ENCODE measurements around the gene GPR35.
"Not testable (repeated sequence)": the region's sequence is repeated elsewhere in the genome, so short reads cannot be mapped to it uniquely, and the experiment has no call there.

GPR35 gene

GRCh38 chr2:240664622-240665021 is 39.3 kb downstream of the GPR35 start:
- DNase-seq: no peak

- DNase-seq: no peak
Measured at GRCh38 chr2:240670402-240670801, 45.1 kb downstream of the GPR35 start.

GRCh38 chr2:240670950-240671349 is 45.7 kb downstream of the GPR35 start:
- no peak for DNase-seq

DNA sequence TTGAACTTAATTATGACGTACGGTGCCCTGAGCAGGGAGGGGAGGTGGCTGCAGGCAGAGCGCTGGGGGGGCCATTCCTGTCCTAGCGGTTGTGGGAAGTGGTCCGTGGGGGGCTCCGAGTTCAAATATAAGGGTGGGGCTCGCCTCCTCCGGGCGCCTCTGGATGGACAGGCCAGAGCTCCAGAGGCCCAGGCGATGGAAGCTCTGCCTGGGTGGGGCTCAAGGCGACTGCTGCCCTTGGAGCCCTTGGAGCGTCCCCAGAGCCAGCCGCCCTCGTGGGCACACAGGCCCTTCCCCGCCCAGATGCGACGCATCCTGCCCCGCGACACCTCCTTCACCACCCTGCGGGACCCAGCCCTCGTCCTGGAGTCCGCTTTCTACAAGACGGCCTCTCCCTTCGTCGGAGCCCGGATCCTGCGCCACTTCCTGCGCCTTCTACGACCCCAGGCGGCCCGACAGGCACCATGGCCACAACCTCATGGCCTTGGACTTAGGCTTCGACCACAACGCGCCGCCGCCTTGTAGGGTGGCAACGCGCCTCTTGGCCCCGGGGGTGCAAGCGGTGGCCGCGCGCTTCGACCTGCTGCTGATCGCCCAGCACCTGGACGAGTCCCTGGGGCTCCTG is 46.9 kb downstream of the GPR35 start:
- DNase-seq: no peak

DNA sequence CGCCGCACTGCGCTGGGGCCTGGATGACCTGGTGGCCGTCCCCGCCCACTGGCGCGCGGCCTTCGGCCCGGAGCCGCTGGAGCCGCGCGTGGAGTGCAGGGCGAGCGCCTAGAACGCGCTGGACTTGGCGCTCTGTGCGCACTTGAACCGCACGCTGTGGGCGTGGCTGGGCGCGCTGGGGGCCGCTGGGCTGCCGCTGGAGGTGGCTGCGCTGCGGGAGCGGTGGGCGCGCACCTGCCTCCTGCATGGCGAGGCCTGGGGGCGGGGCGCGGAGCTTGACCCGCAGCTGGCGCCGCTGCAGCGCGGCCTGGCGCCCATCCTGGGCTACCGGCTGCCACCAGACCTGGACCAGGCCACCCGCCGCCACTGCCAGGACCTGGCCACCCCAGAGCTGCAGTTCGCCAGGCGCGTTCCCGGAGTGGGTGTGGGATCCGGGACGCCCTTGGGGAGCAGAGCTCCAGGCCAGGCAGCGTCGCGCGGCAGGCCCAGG is 47.5 kb downstream of the GPR35 start:
- no peak for DNase-seq

GRCh38 chr2:240674461-240675184 is 49.3 kb downstream of the GPR35 start:
- not testable (repeated sequence) for DNase-seq

DNA sequence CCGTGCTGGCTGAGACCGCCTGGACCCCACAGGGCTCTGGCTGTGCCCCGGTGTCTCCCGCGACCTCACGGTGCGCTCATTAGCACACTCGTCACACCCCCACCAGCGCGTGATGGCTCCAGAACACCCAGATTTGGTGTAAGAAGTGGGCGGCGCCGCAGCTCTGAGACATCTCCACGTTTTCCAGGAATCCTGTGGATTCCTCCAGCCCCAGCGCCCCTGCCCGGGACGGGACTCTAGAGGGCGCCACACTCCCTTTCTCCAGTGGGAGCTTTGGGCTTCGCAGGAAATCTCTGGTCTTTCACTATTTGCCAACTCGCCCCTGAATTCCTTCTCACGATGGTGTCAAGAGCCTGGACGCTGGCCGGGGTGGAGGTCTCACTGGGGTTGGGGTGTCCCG is 50.1 kb downstream of the GPR35 start:
- DNase-seq: not testable (repeated sequence)

GRCh38 chr2:240678043-240678442 is 52.8 kb downstream of the GPR35 start:
- DNase-seq: not testable (repeated sequence)

DNA sequence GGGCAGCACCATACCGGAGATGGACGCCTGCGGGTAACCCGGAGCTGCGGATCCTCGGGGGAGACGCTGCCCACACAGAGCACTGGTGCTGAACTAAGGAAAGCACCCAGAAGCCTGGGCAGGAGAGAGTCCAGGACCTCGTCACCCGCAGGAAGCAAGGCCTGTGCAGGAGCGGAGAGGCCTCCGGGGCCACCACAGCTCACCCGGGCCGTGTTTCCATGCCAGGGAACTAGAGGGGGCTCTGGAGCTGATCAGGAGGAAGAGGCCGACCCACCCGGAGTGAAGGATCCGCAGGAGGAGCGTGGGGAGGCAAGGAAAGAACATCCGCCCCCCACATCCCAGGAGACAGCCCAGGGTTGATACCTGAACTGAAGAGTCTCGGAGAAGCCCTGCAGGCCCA is 53.6 kb downstream of the GPR35 start:
- DNase-seq: not testable (repeated sequence)

DNA sequence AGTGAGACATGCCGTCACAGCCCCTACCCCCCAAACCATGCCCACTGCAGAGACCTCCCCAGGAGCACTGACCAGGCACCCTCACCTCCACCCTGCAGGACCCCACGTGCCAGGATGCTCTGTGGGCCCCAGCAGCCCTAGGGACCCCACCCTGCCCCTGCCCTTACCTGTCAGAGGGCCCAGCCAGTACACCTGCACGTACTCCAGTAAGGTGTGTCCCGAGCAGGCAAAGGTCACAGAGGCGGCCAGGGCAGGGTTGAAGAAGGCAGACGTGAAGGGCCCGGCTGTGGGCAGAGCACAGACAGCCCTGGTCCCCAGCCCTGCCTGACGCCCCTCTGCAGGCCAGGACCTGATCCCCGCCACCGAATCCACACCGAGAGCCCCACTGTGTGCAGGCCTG is 54.9 kb downstream of the GPR35 start:
- DNase-seq: not testable (repeated sequence)
